ENCODE results near the gene KIAA1191.

Gene KIAA1191

DNA sequence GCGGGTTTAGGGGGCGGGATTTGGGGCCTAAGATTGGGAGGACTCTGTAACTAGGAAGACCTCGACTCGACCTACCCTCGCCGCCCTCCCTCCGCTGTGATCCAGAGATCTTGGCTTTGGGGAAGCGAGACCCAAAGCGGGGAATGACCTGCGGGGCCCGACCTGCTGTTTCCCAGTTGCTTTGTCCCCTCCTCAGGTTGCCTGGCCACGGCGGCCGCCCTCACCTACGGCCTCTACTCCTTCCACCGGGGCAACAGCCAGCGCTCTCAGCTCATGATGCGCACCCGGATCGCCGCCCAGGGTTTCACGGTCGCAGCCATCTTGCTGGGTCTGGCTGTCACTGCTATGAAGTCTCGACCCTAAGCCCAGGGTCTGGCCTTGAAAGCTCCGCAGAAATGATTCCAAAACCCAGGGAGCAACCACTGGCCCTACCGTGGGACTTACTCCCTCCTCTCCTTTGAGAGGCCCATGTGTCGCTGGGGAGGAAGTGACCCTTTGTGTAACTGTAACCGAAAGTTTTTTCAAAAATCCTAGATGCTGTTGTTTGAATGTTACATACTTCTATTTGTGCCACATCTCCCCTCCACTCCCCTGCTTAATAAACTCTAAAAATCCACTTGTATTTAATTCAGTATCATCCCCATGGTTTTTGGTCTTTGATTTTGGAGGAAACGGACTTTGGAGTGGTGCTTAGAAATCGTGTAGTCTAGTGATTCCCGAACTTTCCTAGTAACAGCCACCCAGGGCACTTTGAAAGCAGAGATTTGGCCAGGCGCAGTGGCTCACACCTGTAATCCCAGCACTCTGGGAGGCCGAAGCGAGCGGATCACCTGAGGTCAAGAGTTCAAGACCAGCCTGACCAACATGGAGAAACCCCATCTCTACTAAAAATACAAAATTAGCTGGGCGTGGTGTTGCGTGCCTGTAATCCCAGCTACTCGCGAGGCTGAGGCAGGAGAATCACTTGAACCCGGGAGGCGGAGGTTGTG is 27.9 kb upstream of the KIAA1191 start:
- no peak for DNase-seq

DNA sequence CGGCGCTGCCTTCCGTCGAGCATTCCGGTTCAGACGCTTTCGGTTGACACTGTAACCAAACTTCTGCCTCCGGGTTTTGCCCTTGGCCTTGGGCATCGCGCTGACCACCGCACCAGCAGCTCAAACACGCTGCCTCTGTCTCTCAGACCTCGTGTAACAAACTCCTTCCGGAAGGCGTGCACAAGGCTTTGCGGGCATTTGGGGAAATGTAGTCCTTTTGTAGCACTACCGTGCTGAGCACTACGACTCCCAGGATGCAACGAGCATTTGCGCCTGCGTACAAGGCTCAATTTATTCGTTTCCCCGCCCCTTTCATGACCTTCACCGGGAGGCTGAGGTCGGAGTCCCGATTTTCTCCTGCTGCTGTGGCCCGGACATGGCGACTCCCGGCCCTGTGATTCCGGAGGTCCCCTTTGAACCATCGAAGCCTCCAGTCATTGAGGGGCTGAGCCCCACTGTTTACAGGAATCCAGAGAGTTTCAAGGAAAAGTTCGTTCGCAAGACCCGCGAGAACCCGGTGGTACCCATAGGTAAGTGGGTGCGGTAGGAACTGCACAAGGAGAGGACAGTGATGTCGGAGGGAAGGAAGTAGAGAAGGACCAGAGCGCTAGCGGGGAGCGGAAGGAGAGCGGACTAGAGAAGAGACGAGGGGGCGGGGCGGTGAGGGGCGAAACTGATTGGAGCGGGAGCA is 27.0 kb upstream of the KIAA1191 start, which contains the start of the genes HIGD2A and NOP16:
Gene HIGD2A, plus strand, starts transcription at position 308 of the 691 bp plus-strand sequence. Its CDS starts 69 bp downstream, at position 377.
Gene NOP16, minus strand, starts transcription at position 155 of the 691 bp plus-strand sequence. Its CDS starts 59 bp downstream, at position 96.
- DNase-seq = peak; percentile 97

DNA sequence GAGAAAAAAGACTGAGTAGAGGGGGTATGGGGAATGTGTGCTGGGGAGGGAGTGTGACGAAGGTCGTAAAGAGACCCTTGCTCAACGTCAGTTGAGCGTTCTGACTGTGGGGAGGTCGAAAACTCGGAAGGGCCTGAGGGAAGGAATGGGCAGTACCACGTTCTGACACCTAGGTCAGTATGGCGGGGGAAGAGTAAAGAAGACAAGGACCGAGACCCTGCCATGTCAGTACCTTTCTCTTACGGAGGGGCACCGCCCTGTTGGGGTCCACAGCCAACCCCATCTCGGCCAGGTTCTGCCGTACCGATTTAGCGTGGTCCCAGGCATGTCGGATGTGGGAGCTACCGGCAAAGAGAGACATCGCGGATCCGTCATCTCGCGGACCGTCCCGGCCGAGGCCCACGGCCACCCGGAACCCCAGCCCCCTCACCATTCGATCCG is 26.5 kb upstream of the KIAA1191 start:
- no peak for DNase-seq

DNA sequence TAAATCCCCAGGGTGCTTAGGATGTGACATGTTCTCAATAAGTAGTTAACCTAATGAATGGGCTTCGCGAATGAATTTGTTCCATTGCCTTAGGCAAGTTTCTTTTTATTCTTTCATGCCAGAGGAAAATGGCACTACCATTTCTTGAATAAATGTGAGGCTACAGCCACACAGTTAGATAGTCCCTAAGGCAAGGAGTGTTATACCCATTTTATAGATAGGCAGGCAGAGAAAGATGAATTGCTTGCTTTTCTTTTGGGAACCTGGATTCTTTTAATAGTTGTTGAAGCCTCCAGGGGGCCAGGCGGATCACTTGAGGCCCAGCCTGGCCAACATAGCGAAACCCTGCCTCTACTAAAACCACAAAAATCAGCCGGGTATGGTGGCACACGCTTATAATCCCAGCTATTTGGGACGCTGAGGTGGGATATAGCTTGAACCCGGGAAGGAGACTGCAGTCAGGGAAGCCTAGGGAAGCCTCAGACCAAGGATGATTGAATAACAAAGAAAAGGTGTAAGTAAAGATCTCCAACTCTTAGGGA is 25.9 kb upstream of the KIAA1191 start:
- no peak for DNase-seq

DNA sequence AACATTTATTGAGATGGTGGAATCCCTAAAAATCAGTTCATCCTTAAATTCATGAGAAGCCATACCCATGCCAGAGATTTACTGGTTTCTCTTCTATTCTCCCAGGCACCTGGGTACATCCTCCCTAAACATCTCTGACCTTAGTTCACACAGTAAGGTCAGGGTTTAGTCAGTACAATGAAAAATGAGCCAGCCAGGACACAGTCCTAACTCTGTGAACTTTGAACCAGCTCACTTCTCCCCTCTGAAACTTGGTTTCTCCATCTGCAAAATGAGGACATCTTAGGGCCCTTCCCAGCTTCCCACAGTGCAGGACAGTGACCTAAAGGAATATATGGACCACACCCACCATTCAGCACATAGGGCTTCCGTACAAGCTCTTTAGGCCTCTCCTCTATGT is 24.9 kb upstream of the KIAA1191 start:
- no peak for DNase-seq

DNA sequence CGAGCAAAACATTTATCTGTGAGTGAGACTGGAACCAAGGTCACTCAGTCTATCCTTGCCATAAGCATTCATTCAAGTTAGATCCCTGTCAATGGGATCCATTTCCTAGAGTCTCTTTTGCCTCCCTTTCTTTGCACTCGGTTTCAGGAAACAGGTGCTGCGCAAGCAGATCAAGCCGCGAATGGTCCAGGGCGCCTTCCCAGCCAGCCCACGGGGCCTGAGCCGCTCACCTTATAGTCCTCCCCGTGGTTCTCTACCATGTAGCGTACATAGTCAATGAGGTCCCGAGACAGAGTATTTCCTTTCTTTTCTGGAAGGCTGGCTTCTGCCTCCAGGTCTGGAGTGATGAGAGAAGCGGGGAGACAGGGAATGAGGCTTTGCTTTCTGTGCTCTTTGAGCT is 23.4 kb upstream of the KIAA1191 start:
- DNase-seq = no peak

DNA sequence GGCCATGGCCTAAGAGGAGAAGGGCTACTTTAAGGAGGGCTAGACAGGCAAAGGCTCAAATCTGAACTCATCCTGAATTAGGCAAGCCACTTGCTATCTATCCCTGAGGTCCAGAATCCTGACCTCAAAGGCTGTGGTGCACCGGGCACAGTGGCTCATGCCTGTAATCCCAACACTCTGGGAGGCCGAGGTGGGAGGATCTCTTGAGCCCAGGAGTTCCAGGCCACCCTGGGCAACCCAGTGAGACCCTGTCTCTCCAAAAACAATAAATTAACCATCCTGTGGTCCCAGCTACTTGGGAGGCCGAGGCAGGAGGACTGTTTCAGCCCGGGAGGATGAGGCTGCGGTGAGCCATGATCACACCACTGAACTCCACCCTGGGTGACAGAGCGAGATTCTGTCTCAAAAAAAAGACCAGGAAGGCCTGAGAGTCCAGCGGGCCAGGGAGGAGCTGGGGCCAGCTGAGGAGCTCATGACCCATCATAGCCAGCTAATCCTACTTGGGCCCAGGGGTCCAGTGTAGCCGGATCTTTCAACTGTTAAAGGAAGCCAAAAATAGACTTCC is 22.9 kb upstream of the KIAA1191 start:
- no peak for DNase-seq

DNA sequence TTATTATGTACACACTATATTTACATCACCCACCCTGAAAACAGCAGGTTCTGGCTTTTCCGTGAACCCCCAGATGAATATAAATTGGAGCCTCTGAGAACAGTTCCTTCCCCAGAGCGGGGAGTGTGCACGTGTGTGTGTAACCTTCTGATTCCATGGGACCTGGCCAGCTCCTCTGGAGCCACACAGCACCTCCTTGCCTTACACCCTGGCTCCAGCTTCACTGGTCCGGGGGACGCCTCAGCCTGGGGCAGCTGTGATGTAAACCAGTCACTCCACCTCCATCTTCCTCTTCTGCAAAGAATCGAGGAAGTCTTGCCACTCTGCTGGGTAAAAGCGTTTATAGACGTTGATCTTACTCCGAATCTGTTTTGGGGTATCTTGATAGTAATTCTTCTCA is 22.4 kb upstream of the KIAA1191 start:
- no peak for DNase-seq

DNA sequence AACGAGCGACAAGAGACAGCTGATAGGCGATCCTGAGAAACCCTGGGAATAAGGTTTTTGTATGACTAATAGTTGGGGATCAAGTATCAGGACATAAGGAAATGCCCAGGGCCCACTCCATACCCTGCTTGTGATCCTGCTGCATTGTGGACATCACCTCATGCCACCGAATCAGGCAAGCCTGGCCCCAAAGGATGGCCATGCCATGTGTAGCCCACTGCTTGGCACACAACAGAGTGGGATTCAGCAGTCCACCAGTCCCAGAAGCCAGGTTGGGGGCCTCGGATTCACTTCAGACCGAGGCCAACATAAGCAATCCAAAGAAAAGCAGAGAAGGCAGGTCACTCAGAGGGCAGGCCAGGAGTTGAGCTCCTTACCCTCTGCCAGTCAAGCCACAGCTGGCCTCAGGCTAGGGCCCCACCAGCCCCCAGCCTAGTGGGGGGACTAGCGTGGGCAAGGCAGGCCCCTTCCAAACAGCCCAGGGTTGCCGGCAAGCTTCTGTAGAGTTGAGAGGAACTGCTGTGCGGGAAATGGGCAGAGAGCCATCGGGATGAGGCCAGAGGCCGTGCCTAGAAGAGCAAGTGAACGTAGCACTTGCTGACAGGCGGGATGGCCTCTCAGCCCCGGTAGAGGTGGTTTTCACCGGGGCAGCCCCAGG is 21.8 kb upstream of the KIAA1191 start:
- no peak for DNase-seq

DNA sequence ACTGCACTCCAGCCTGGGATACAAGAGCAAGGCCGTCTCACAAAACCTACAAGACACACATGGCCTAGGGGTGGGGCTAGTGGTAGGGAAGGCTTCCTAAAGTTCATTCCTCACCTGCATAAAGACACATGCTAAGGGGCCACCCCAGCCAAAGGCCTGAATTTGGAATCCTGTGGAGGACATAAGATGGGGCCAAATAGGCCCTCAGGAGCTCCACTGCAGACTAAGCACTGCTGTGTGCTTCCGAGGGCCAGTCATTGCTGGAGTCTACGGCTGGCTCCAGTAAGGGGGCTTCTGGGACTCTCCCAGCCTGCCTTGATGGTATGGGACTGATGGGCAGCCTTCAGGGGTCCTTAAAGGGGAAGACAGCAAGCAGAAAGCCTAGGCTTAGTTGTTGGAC is 21.2 kb upstream of the KIAA1191 start:
- no peak for DNase-seq

DNA sequence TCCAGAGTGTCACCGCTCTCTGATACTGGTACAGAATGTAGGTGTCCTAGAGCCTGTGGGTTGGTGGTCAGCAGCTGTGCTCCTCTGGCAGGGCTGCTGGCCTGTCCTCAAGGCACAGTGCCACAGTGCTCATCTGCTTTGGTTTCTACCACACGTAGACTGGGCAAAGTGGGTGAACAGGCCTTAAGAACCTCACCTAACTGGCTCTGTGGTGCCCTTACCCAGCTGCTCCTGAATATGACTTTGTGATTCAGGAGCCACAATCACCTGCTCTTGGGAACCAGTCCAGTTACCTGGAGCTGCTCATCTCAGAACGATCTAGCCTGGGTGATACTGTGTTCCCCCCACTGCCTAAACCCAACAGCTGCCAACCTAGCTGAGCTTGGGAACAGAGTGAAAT is 20.4 kb upstream of the KIAA1191 start:
- DNase-seq = no peak

DNA sequence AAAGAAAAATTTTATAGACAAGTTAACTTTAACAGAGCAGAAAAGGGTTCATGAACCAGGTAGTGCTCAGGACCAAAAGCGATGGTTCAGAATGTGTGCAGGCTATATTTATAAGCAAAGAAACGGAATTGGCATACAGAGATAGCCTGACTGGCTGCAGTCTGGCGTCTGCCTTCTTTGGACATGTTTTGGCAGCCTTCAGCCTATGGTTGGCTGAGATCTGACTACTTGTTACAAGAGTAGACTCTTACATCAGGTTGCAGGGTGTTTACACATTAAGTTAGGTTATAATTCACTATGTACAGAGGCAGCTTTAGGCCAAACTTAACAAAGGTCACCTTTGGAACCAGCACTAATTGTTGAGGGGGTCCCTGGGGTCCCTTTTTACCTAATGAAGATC is 19.9 kb upstream of the KIAA1191 start:
- no peak for DNase-seq

DNA sequence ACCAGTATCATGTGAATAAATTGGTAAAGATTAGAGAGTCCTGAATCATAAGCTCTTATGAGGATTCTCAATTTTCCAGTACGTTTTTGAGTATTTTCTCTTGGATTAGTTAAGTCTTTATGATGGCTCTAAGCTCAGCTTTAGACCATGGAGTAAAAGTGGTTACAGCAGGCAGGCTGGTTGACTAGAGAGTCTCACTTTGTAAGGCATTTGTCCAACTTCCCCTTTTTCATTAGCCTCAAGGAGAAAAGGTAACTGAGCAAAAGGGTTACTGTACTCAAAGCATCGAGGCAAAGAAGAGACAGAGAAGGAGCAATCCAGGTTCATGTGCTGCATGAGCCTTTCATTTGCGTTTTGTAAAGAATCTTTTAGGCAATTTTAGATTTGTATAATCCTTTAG is 18.3 kb upstream of the KIAA1191 start:
- no peak for DNase-seq

DNA sequence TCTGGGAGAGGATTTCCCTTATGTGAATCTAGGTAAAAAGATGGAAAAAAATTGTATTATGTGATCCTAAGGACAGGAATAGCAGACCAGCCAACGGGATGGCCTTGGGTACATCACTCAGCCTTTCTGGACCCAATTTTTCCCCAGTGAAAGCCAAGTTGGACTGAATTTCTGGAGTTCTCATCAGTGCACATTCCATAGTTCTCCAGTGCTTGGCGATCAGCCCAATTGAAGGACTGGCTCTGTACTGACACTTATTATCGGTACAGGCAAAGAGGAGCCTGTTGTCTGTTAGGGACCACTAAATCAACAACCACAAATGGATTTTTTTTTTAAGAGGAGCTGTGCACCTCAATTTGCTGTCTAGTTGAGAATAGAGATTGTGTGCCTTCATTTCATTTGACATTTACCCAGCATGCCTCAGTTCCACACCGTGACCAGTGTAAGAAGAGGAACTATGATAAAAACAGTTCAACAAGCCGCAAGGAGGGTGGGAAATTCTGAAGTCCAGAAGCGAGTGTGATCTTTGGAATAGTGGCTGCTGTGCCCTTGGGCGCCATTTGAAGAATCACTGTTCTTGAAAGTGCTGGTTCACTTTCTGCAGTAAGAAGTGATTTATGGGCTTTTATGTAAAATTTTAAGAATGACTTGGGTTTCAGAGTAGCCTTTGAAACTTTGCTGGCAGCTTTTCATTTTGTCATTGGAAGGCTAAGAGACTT is 11.7 kb upstream of the KIAA1191 start:
- DNase-seq = no peak

DNA sequence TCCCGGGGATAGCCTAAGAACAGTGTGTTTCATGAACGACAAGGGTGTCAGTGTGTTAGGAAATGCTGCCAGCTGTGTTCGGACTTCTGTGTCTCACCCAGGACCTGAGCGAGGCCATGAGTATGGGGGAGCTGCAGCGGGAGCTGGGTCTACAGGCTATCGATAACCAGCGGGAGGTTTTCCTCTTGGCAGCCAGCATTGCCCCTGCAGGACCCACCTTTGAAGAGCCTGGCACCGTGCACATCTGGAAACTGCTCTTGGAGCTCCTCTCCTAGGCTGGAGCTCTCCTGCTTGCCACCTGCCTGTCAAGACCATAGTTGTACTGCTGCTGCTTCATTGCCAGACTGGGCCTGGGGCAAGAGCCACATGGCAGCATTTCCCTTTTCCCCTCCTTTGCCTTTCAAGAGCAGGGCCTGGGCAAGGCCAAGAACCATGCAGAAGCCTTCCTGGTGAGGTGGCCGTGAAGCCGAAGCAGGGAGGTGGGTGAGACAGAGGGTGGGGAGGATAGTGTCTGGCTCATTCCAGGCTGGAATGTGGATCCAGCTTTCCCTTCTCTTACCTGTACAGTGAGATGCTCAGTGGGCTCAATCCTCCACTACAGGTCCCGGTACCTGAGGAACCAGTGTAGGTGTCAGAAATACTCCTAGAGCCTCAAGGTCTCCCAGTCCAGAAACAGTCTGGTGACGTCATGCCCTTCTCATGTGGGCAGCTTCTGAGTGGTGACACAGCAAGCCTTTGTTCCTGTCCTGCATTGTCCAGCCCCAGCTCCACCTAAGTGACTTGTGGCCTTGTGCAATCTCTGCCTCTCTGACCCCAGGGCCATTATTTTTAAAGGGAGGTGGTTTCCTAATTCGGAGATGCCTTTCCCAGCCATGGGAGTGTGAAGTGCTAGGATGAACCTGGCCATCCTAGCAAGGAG is 10.3 kb upstream of the KIAA1191 start:
- no peak for DNase-seq

DNA sequence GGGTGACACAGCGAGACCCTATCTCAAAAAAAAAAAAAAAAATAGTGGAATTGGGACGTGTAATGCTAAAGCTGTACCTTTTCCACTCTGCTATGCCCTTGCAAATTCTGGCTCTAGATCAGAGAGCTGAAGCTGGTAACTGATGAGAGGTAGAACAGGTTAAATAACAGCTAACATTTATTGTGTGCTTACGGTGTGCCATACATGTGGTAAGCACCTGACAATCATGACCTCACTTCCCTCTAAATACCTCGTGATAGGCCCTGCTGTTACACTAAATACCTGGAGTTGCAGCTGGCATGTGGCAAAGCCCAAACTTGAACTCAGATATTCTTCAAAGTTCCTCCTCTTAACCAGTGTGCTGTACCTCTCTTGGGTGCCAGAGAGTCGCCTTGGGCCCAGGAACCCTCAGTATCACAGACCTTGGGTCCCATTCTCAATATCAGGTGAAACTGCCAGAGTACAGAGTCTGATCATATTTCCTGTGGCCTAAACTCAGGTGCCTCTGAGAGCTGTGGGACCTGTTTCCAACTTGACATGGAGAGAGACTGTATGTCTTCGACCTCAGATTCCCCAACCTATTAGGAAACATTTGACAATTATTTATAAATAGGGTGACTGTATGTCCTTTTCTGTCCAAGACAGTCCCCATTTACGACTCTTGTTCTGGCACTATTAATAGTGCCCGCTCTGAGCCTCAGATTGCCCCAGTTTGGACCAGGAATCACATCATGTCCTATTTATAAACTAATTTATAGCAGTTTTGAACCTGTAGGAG is 8.6 kb upstream of the KIAA1191 start:
- no peak for DNase-seq

DNA sequence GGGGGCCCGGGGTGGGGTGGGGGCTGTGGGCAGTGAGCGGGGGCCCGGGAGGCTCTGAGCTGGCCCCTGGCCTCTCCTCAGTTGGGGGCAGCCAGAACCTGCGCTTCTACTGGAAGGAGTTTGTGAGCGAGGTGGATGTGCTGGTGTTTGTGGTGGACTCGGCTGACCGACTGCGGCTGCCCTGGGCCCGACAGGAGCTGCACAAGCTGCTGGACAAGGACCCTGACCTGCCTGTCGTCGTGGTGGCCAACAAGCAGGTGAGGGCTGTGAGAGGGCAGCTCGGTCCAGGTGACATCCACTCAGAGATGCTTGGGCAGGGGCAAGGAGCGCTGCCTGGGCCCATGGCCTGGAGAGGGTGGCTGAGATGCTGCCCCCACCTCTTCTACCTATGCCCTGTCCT is 7.2 kb upstream of the KIAA1191 start:
- DNase-seq = no peak

DNA sequence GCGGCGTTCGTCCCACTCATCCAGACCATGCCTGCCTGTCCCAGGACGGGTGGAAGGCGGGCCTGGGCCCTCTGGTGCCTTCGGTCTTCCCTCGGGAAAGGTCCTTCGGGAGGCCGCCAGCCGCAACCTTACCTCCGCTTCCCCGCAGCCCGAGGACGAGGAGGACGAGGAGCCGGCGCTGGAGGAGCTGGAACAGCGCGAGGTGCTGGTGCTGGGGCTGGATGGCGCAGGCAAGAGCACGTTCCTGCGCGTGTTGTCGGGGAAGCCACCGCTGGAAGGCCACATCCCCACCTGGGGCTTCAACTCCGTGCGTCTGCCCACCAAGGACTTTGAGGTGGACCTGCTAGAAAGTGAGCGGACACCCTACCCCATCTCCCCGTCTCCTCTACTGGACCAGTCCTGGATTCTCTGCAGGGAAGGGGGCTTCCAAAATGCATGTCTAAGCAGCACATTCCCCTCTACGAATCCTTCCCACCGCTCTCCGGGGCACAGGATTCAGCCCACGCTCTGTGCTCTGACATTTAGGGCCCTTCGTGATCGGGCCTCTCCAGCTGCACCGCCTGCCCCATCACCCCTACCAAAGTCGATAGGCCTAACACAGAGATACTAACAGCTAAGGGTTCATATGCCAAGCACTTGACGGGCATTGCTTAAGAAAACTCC is 4.8 kb upstream of the KIAA1191 start:
- no peak for DNase-seq

All from activated CD8-positive, alpha-beta memory T cell treated with anti-CD3 and anti-CD28 coated beads for 24 hours (primary cell).